Measurements from ENCODE around the gene DFFA.

- no peak for TF ChIP-seq CTCF (IDR thresholded peaks at IDR 0.05)
- TF ChIP-seq ZFX (IDR thresholded peaks at IDR 0.05; ENCODE audit: borderline replicate concordance): no peak
Measured at GRCh38 chr1:10472220-10473144, at the start of gene DFFA.
